HL-60/S4 (cell line): ENCODE measurements around the gene CIRBP.

Experiments
- in situ Hi-C: fragments of 300-500 bp; cut with MboI; formaldehyde crosslinking; loops from 2 replicates; pipeline ENCODE4 v1.14.3; 2022; ENCODE audit warnings: low sequenced_read_pairs

CIRBP gene

DNA sequence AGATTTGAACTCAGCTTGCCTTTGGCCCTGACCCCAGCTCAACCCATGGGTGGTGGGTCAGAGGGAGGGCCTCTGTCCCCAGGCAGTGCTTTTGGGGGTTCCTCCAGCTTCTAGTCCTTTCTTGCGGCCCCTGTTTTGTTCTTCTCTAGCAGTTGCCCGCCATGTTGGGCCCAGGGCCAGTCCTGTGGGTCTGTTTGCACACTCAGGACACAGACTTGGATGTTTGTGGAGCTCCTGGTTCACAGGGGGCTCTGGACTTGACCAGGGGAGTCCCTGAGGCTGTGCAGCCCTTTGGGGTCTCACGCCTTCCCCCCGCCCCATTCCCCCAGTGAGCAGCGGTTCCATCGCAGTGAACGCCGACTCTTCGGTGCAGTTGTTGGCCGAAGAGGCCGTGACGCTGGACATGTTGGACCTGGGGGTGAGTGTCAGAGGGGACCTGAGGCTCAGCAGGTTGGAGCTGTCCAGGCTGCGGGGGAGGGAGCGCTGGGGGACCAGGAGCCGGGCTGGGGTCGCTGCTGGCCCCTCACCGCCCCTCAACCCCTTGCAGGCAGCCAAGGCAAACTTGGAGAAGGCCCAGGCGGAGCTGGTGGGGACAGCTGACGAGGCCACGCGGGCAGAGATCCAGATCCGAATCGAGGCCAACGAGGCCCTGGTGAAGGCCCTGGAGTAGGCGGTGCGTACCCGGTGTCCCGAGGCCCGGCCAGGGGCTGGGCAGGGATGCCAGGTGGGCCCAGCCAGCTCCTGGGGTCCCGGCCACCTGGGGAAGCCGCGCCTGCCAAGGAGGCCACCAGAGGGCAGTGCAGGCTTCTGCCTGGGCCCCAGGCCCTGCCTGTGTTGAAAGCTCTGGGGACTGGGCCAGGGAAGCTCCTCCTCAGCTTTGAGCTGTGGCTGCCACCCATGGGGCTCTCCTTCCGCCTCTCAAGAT is 25.1 kb upstream of the CIRBP start:
- in situ Hi-C loops, result loop anchor here (10.0 kb wide), 1 partner anchor 319 kb away; the partner anchor contains the start of gene ARID3A

DNA sequence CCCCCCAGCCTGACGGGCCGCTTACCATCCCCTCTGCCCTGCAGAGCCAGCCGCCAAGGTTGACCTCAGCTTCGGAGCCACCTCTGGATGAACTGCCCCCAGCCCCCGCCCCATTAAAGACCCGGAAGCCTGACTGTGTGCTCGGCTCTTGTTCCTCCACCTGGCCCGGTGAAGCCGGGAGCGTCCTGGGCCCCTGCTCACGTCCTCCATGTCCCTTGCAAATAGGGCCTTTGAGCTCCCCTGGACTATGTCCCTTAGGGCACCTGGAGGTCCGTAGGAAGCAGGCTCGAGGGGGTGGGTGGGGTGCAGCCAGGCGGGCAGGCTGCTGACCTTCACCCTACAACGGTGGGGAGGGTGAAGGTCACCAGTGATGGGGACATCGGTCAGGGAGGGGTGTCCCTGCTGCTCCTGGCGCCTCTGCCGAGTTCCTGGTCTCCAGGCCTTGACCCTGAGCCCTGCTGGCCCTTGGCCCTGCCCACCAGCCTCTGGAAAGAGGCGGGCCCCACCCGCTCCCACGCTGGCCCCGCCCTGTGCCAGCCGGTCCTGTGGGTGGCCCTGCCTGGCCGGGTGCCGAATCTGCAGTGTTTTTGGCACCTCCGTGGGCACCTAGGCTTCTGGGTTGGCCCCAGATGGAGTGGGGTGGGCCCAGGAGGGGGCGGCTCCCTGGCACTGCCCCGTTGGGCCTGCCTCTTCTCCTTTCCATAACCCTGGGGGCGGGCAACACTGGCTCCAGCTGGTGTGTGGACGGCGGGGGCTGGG is 24.3 kb upstream of the CIRBP start:
- in situ Hi-C loops, result loop anchor here (10.0 kb wide), 1 partner anchor 320 kb away; the partner anchor contains the start of gene ARID3A

DNA sequence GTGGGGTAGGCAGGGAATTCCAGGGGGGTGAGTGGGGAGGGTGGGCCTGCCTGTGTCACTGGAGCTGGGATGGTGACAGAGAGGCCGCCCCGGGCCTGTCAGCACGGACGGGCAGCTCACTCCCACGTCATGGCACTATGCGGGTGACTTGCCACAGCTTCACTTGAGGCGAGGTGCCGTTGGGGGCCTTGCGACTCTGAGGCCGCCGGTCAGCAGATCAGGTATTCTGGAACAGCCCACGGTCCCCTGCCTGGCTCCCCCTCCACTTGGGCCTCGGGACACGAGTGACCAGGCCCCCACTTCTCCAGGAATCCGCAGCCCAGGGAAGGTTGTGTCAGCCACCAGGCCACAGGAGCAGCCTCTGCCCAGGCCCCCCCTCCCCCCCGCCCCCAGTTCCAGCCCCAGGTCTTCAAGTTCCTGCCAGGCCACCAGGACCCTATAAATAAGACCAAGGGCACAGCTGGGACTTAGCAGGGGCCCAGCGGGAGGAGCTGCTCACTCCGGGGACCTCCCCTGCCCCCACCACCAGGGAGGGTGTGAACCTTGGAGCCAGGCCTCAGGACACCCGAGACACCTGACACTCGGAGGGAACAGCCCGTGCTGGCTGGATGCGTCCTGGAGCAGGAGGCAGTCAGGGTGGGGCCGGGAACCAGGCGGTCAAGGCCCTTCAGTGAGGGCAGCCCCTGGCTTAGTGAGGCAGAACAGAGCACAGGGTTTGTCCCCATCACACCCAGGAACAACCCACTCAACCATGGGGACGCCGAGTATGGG is 23.5 kb upstream of the CIRBP start:
- in situ Hi-C loops, result loop anchor here (10.0 kb wide), 1 partner anchor 321 kb away; the partner anchor contains the start of gene ARID3A

DNA sequence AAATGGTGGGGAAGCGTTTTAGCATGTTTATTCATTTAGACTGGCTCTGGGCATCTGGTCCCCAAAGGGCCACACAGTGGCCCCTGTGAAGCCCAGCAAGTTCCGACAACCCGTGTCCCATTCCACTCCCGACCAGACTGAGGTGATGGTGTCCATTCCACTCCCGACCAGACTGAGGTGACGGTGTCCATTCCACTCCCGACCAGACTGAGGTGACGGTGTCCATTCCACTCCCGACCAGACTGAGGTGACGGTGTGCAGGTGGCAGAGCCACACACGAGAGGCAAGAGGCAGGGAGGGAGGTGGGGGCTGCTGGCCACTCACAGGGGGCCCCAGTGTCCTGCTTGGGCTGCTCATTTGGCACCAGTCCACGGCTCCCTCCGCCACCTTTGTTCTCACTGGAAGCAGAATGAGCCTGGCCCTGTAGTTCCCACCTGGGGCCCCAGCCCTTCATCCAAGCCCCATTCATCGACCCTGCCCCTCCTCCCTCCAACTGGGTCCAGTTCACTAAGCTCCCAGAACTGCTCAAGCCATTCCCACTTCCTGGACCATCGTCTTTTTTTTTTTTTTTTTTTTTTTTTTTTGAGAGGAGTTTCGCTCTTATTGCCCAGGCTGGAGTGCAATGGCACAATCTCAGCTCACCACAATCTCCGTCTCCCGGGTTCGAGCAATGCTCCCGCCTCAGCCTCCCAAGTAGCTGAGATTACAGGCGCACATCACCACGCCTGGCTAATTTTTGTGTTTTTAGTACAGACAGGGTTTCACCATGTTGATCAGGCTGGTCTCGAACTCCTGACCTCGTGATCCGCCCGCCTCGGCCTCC is 22.7 kb upstream of the CIRBP start:
- in situ Hi-C loops, result loop anchor here (10.0 kb wide), 1 partner anchor 322 kb away; the partner anchor contains the start of gene ARID3A

DNA sequence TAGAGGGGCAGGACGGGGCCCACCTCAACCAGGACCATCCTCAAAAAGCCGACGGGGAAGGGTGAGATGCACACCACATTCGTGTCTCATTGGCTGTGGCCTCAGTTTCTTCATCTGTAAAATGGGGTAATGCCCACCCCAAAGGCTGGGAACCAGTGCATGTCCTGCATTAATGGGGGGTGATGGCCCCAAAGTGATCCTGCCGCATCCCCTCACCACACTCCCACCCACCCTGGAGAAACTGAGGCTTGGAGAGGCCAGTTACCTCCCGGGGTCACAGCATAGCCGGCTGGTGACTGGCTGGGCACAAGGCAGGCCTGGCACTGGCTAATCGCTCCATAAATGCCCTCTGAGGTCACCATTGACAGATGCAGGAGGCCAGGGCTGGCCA is 21.4 kb upstream of the CIRBP start:
- in situ Hi-C loops, result loop anchor here (10.0 kb wide), 1 partner anchor 323 kb away; the partner anchor contains the start of gene ARID3A

DNA sequence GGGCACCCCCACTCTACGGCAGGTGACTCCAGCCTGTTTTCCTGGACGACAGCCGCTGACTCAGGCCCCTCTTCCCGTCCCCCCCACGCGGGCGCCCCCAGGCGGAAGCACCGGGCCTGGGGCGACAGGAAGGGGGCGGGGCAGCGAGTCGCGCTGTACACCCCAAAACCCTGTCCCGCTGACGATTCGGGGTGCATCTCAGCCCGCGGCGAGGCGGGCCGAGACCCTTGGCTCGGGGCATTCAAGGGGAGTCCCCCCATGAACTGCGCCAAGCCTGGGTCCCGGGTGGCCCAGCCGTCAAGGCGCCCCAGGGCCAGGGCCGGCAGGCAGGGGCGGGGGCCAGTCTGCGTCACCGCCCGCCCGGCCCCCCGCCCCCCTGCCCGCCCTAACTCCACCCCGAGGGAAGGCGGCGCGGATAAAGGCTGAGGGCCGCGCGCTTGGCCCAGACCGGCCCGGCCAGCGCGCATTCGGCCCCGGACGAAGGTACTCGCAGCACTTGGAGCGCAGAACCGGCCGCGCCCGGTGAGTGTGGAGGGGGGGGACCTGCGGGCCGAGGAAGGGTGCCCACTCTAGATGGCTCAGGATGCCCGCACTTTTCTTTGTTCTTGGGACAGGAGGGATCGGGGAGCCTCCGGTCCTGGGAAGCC is 20.9 kb upstream of the CIRBP start, which contains the start of gene MIDN:
TSS of gene MIDN (plus strand) at position 445 of the 647 bp plus-strand sequence. CDS start 1,714 bp downstream, outside the sequence.
- in situ Hi-C loops, result loop anchor here (10.0 kb wide), 1 partner anchor 323 kb away; the partner anchor contains the start of gene ARID3A

DNA sequence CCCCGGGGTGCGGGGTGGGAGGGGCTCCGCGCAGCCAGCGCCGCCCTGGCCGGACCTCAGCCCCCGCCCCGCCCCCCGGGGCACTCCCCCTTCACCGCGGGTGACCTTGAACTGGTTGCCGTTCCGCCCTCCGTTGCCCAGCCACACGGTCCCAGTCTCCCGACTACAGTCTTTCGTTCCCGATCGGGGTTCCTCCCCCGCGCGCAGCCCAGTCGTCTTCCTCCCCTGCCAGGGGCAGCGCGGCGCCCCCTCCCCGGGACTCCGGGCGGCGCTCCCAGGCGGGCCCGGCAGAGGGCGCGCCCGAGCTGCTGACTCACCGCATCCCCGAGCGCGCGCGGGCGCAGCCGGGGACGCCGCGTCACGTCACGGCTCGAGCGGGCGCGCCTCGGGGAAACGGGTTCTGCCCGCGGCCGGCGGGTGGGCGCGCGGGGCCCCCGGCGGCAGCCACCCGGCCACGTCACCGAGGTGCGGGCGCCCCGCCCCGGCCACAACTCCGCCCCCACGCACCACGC is 20.3 kb upstream of the CIRBP start:
- in situ Hi-C loops, result loop anchor here (10.0 kb wide), 1 partner anchor 324 kb away; the partner anchor contains the start of gene ARID3A

DNA sequence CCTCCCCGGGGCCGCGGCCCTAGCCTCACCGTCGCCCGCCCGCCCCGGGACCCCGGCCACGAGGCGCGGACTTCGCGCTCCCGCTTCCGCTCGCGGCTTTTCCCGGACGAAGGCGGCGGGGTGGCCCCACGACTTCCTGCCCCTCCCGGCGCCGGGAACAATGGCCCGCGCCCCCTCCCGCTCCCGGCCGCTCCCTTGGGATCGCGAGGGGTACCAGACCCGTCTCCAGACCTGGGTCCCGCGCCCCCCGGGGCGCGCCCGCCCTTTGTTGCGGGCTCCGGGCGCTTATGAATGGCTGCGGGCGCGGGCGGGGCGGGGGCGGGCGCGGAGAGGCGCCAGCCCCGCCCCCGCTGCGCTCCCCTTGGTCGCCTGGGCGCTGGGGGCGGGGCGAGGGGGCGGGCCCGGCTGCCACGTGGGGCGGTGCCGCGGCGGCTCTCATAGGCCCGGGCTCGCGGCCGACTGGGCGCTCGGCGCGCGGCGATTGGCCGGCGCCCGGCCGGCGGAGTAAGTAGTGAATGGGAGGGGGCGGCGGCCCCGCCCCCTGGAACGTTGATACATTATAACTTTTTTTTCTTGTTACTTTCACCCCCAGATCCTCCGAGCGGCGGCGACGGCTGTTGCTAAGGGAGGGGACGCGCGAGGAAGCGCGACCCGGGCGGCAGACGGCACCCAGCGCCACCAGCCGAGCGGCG is 19.7 kb upstream of the CIRBP start:
- in situ Hi-C loops, result loop anchor here (10.0 kb wide), 1 partner anchor 325 kb away; the partner anchor contains the start of gene ARID3A

DNA sequence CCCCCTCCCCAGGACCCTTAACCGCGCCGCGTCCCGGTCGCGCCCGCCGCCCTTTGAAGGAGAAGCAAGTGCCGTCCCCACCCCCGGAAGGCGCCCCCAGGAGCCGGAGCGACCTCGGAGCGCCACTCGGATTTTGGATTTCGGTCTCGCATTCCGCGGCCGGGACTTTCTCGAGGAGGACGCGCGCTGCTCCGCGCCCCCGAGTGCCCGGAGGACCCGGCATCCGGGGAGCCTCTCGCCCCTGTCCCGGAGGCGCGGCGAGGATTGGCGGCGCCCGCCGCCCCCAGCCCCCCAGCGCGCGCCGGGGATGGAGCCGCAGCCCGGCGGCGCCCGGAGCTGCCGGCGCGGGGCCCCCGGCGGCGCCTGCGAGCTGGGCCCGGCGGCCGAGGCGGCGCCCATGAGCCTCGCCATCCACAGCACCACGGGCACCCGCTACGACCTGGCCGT is 19.1 kb upstream of the CIRBP start:
- in situ Hi-C loops, result loop anchor here (10.0 kb wide), 1 partner anchor 325 kb away; the partner anchor contains the start of gene ARID3A

DNA sequence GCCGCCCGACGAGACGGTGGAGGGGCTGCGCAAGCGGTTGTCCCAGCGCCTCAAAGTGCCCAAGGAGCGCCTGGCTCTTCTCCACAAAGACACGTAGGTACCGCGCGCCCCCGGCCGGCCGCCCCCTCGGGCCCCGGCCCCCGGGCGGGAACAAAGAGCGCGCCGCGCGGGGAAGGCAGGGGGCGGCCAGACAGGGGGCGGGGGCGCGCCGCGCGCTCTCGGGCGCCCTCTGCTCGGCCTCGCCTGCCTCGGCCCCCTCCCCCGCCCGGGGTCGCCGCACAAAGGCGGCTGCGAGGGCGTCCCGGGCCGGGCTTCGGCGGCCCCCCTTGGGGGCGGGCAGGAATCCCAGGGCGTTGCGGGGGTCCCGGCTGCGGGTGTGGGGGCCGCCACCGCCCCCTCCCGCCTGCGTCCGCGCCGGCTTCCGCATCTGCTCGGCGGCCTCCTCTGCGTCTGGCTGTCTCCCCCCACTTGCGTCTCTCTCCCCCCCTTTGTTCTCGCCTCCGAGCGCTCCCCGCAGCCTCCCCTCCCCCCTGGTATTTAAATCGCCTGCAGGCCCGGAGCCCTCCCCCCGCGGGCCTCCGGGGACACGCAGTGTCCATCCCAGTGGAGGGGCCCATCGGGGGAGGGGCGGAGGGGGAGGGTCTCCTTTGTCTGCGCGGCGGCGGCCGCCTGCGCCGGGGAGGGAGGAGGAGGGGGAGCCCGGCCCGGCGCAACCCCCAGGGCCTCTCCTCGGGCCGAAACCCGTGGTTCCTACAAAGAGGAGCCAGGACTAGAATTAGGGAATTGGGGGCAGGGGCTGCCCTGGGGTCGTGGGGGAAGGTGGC is 18.5 kb upstream of the CIRBP start:
- in situ Hi-C loops, result no loop called here

DNA sequence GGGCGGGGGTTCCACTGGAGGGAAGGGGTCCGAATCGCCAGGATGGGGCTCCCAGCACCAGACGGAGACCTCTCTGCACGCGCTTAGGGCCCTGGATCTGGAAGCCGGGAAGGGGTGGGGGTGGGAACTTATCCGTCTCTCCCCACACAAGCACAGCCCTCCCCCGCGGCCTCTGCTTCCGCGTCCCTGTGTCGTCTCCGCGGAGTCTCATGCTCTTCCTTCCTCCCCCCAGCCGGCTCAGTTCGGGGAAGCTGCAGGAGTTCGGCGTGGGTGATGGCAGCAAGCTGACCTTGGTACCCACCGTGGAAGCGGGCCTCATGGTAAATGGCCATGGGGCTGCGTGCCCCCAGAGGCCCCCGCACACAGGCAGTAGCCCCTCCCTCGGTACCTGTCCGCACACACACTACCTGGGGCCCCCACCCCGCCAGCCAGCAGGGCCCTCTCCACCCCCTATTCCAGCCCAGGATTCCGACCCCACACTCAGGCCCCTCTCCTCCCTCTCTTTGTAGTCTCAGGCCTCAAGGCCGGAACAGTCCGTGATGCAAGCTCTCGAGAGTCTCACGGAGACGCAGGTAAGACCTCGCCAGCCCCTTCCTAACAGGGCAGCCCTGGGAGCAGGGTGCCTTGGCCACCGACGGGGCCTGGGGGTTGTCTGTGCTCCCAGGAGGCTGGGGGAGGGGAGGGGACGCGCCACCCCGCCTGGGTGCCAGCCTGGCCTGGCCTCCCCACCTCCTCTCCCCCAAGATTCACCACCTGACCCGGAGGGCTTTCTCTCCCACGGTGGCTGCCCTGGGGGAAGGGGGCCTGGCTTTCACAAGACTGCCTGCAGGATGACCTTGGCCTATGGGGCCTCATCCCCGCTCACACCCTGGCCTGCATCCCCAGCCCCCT is 17.6 kb upstream of the CIRBP start:
- in situ Hi-C loops, result no loop called here

DNA sequence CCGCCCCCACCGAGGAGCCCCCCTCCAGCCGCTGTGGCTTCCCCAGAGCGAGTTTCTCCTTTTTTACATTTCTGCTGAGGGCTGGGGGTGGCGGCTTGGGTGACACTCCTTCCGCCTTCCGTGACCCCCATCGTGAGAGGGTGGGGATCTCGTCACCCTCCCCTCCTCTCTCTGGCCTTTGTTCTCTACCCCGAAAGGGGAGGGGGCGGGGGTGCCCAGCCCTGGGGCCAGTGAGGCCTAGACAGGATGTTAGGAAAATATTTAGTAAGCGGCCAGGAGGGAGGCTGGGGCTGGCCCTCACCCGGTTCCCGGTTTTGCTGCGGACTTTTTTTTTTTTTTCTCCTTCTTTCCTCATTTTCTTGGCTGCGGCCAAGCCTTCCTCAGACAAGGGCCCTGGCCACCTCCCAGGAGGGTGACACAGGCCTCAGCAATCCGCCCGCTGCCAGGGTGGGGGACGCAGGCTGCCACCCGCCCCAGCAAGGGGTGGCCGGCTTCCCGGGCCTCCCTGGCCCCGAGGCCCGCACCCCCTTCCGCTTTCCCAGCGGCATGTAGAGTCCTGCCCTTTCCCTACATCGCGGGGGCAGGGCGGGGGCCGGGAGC is 16.8 kb upstream of the CIRBP start:
- in situ Hi-C loops, result no loop called here

DNA sequence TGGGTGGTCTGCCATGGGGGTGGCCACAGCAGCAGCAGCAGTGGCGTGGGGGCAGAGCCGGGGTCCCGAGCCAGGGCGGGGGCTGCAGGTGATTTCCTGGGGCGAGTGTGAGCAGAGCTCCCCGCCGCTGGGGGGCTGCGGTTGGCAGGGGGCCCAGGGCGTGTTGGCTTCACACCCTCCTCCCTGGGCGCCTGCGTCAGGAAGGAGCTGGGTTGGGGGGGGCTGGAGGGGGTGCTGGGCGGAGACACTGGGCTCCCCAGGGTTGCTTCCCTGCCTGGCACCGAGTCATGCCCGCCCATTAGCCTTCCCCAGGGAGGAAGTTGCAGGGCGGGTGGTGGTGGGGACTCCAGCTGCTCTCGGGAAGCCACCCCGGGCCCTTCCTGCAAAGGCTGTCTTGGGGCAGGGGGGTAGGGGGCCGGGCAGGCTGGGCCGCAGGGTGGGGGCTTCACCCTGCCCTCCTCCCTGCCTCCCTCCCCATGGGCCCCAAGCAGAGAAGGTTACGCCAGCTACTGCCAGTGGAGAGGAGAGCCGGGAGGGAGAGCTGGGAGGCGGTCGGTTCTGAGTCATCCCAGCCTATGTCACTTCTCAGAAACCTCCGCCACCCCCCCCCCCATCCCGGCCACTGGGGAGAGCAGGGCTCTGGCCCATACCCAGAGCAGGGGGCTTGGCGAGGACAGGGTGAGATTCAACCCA is 16.2 kb upstream of the CIRBP start:
- in situ Hi-C loops, result no loop called here

DNA sequence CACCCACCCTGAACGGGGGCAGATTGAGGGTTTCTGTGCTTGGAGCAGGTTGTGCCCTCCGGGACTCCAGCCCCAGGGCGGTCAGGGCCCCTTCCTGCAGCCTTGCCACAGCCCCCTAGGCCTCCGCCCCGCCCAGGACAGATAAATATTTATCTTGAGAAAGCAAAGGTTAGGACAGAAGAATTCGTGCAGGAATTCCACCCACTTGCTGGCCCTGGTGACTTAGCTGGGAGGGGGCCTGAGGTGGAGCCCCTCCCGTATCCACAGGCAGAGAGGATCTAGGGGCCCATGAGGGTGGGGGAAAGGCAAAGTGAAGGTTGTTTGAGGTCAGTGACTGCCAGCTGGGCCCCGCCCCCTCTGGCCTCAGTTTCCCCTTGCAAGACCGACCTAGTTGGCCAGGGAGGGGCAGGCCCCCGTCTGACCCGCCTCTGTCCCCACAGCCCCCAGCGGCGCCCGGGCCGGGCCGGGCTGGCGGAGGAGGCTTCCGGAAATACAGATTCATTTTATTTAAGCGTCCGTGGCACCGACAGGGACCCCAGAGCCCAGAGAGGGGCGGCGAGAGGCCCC is 15.5 kb upstream of the CIRBP start:
- in situ Hi-C loops, result no loop called here

DNA sequence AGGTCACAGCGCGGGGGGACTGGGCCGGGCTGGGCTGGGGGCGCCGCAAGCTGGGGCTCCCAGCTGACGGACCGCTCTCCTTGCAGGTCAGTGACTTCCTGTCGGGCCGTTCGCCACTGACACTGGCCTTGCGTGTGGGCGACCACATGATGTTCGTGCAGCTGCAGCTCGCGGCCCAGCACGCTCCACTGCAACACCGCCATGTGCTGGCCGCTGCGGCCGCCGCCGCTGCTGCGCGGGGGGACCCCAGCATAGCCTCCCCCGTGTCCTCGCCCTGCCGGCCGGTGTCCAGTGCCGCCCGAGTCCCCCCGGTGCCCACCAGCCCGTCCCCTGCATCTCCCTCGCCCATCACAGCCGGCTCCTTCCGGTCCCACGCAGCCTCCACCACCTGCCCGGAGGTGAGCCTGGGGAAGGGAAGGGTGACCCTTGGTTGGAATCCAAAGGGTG is 15.0 kb upstream of the CIRBP start:
- in situ Hi-C loops, result no loop called here
